ENCODE results near the gene OGFRL1. TPM values are rescaled to one million over a fixed set of nuclear protein-coding genes. Genes with fewer than 3 reads are reported as not detected.

Gene OGFRL1
- total RNA-seq, 3 donors from 2014 or later = 49.1 to 113 (median 56.0) TPM

DNA sequence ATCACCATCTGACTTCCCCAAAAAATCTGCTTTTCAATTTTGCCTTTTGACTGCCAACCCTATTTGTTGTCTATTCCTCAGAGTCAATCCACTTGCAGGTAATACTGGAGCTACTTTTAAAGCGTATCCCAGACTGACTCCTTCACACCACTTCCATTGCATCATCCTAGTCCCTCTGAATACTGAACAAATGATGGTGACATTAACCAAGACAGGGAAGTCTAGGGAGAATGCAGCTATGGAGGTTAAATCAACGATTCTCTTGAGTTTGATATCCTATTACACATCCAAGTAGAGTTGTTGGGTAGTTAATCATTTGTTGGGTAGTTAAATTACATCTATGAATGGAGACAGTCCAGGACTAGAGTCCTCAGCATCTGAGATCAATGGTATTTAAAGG is 2.0 kb downstream of the OGFRL1 start:
- intact Hi-C loops (cut with DNase I; ENCODE audit: low total_unique reads) = no loop called here
- H3K9me3 ChIP-seq = no peaks in the 10 kb centered on the region
- no peak for DNase-seq (ENCODE audit: low spot score in 2 of 2)
- H3K4me1 ChIP-seq = peaks cover 0 to 12% of the 10 kb centered on the region in 2 donors
- H3K4me3 ChIP-seq = peak overlapping the region; percentile 78 to 95 (median 82)
- H3K27me3 ChIP-seq = no peaks in the 10 kb centered on the region
- TF ChIP-seq, protein P1, sequence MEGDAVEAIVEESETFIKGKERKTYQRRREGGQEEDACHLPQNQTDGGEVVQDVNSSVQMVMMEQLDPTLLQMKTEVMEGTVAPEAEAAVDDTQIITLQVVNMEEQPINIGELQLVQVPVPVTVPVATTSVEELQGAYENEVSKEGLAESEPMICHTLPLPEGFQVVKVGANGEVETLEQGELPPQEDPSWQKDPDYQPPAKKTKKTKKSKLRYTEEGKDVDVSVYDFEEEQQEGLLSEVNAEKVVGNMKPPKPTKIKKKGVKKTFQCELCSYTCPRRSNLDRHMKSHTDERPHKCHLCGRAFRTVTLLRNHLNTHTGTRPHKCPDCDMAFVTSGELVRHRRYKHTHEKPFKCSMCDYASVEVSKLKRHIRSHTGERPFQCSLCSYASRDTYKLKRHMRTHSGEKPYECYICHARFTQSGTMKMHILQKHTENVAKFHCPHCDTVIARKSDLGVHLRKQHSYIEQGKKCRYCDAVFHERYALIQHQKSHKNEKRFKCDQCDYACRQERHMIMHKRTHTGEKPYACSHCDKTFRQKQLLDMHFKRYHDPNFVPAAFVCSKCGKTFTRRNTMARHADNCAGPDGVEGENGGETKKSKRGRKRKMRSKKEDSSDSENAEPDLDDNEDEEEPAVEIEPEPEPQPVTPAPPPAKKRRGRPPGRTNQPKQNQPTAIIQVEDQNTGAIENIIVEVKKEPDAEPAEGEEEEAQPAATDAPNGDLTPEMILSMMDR (IDR thresholded peaks at IDR 0.05) = no peak
- TF ChIP-seq POLR2AphosphoS5 (IDR thresholded peaks at IDR 0.05) (no peak), POLR2A (IDR thresholded peaks at IDR 0.05) (no peak)
- peak overlapping the region; percentile 27 to 98 for H3K27ac ChIP-seq
- H3K36me3 ChIP-seq = peaks cover 5% of the 10 kb centered on the region

- Histone ChIP-seq H3K27me3 (no peaks in the 10 kb centered on the region), H3K4me3 (peak overlapping the region in 2 of 3 donors; percentile 78 to 95), H3K4me1 (peaks cover 0 to 2% of the 10 kb centered on the region in 2 donors), H3K36me3 (peaks cover 10% of the 10 kb centered on the region), H3K9me3 (no peaks in the 10 kb centered on the region), H3K27ac (peak overlapping the region; percentile 27 to 98)
- intact Hi-C loops (cut with DNase I; ENCODE audit: low total_unique reads) = no loop called here
- no peak for DNase-seq (ENCODE audit: low spot score in 2 of 2)
- TF ChIP-seq POLR2A (IDR thresholded peaks at IDR 0.05) (no peak), POLR2AphosphoS5 (IDR thresholded peaks at IDR 0.05) (no peak)
Observed at GRCh38 chr6:71292001-71292400, 3.4 kb downstream of the OGFRL1 start.

DNA sequence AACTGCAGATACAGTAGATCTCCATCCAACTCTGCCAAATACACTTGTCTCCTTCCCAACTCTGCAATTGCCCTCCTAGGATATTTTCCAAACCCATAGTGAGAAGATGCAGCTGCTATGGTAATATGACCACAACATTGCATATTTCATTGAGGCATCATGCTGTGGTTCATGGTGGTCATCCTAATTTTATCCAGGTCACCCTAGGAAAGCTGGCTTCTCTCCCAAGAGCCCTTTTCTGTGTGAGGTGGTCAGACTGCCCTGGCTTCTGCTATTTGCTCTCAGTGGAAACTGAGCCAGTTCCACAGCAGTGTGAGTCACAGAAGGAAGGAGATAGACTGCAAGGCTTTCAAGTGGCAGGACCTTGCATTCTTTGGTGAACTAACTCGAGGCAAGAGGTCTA is 5.5 kb downstream of the OGFRL1 start:
- no peak for DNase-seq (ENCODE audit: low spot score in 2 of 2)
- intact Hi-C loops (cut with DNase I; ENCODE audit: low total_unique reads) = no loop called here
- Histone ChIP-seq H3K4me3 (no peak overlapping the region), H3K4me1 (no peaks in the 10 kb centered on the region), H3K27ac (peak overlapping the region; percentile 29 to 38), H3K9me3 (no peaks in the 10 kb centered on the region), H3K36me3 (peaks cover 10% of the 10 kb centered on the region), H3K27me3 (no peaks in the 10 kb centered on the region)
- TF ChIP-seq POLR2A (IDR thresholded peaks at IDR 0.05) = no peak
- no peak for TF ChIP-seq POLR2AphosphoS5 (IDR thresholded peaks at IDR 0.05)
- TF ChIP-seq, protein P1 (IDR thresholded peaks at IDR 0.05) = no peak

DNA sequence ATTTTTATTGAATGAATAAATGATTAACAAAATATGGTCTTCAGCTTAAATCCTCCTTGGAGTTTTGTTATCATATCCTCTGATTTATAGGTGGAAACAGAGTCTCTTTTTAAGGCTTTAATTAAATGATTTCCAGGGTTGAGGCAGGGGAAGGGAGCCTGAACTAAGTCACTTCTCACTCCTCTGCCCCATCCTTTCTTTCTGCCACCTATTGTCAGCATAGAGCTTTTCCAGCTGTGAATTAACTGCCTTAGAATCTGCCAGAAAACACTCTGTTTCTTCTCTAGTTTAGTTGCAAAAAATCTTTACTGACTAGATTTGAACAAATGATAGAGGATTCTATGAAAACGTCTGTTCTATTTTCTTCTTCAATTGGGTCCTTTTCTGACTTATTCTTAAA is 9.8 kb downstream of the OGFRL1 start:
- H3K36me3 ChIP-seq = peaks cover 10% of the 10 kb centered on the region

GRCh38 chr6:71299541-71300470 is 11.2 kb downstream of the OGFRL1 start:
- intact Hi-C loops (cut with DNase I; ENCODE audit: low total_unique reads) = no loop called here
- Histone ChIP-seq H3K27ac (peak overlapping the region in 1 of 2 donors; percentile 10), H3K36me3 (peaks cover 10% of the 10 kb centered on the region), H3K4me1 (no peaks in the 10 kb centered on the region), H3K27me3 (no peaks in the 10 kb centered on the region), H3K4me3 (no peak overlapping the region), H3K9me3 (no peaks in the 10 kb centered on the region)
- DNase-seq (ENCODE audit: low spot score in 2 of 2) = no peak
- TF ChIP-seq POLR2AphosphoS5 (IDR thresholded peaks at IDR 0.05) = no peak

More for the DNA sequence above, 9.8 kb downstream of the OGFRL1 start:
- H3K27me3 ChIP-seq = no peaks in the 10 kb centered on the region
- no peak for DNase-seq (ENCODE audit: low spot score in 2 of 2)
- TF ChIP-seq, protein P1 (IDR thresholded peaks at IDR 0.05) = no peak
- no peak for TF ChIP-seq POLR2A (IDR thresholded peaks at IDR 0.05)
- TF ChIP-seq POLR2AphosphoS5 (IDR thresholded peaks at IDR 0.05) = no peak
- no peaks in the 10 kb centered on the region for H3K4me1 ChIP-seq
- H3K9me3 ChIP-seq = no peaks in the 10 kb centered on the region
- H3K4me3 ChIP-seq = no peak overlapping the region
- no peak overlapping the region for H3K27ac ChIP-seq
- intact Hi-C loops (cut with DNase I; ENCODE audit: low total_unique reads) = no loop called here

GRCh38 chr6:71300561-71301168 is 12.1 kb downstream of the OGFRL1 start:
- no peak for TF ChIP-seq POLR2AphosphoS5 (IDR thresholded peaks at IDR 0.05)
- TF ChIP-seq POLR2A (IDR thresholded peaks at IDR 0.05) = no peak
- TF ChIP-seq, protein P1 (IDR thresholded peaks at IDR 0.05) = no peak
- no peaks in the 10 kb centered on the region for H3K4me1 ChIP-seq
- H3K36me3 ChIP-seq = peaks cover 4% of the 10 kb centered on the region
- intact Hi-C loops (cut with DNase I; ENCODE audit: low total_unique reads) = no loop called here
- no peak for DNase-seq (ENCODE audit: low spot score in 2 of 2)
- H3K4me3 ChIP-seq = no peak overlapping the region
- no peak overlapping the region for H3K27ac ChIP-seq
- H3K9me3 ChIP-seq = no peaks in the 10 kb centered on the region
- H3K27me3 ChIP-seq = no peaks in the 10 kb centered on the region
